NCI-H2227 treated with DMSO at 0.1 percent for 48 hours (cell line): ENCODE measurements around the gene TCHHL1.

Experiments
- DNase-seq: peaks from one replicate; lab custom pipeline; 2025; lab: John Stamatoyannopoulos, UW

Gene TCHHL1

DNA sequence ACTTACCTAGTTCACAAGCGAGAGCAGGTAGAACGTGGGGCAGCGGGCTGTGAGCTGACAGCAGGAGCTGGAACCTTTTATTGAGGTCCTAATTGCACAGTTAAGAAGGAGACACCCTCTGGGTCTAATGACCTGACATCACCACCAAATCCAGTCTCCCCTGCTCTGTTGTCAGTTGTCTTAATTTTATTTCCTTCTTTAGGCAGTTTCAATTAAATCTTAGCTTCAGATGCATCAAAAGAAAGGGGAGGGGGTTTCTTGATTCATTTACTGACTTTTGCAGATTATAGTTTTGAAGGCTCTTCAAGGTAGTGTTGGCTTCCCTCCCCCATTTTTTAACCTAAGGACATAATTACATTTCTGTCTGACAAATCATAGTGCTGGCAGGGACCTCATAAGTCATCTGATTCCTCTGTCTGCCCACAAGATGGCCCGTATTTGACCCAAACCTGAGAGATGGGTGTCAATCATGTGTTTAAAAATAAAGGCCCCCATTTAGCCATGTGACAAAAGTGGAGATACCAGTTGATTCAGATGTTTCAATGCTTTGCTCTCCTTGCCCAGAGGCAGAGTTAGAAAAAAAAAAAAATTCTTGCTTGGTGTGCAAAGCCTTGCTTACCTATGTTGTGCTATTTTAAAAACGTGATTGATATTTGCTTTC, at the start of gene TCHHL1:
TCHHL1 (minus strand) TSS at position 51 of the 661 bp plus-strand sequence. CDS start 921 bp downstream, outside the sequence.
- no peak for DNase-seq

DNA sequence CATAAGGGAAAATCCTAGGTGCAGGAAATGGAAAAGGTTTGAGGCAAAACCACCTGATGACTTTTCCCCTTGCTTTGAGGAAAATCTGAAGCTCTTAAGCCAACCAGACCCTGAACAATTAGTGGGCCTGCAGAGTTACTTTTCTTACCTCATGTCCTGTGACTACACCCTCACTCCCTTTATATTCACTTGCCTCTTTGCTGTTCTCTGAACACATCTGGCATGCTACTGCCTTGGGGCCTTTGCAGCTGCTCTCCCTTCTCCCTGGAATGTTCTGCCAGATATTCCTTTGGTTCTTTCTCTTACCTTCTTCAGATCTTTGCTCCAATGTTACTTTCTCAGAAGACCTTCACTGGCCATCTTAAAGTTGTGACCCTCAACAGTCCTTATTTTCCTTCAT, 48.4 kb upstream of the TCHHL1 start:
- DNase-seq = no peak

DNA sequence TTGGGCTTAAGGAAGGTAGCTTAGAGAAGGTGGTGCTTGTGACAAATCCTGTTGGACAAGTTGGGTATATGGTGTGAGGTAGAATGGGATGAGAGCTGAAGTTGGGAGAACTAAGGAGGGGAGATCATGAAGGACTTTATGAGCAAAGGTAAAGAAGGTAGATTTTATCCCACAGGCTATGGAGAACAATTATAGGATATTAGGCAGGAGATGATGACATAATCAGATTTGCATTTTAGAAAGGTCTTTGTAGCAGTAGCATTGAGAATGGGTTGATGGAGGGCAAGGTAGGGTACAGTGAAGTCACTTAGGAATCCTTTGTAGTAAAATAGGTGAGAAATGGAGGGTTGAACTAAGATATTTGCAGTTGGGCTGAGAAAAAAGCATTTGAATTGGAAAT, 41.3 kb upstream of the TCHHL1 start:
- DNase-seq = no peak

DNA sequence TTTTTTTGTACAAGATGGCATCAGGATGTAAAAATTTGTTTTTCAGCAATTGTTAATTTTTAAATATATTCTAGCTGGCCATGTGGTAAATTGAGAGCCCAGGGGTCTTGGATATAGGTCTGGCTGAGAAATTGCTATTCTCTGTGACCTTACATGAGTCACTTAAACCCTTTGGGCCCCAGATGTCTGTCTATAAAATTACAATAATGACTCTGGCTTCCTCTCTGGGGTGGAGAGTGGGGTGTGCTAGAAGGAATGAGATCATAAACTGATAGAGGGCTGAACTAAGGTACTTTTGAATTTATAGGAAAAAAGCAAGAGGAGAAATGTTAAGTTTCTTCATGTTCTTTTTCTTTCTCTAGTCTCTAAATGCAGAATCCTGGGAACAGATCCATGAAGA, 38.8 kb upstream of the TCHHL1 start:
- DNase-seq = no peak

DNA sequence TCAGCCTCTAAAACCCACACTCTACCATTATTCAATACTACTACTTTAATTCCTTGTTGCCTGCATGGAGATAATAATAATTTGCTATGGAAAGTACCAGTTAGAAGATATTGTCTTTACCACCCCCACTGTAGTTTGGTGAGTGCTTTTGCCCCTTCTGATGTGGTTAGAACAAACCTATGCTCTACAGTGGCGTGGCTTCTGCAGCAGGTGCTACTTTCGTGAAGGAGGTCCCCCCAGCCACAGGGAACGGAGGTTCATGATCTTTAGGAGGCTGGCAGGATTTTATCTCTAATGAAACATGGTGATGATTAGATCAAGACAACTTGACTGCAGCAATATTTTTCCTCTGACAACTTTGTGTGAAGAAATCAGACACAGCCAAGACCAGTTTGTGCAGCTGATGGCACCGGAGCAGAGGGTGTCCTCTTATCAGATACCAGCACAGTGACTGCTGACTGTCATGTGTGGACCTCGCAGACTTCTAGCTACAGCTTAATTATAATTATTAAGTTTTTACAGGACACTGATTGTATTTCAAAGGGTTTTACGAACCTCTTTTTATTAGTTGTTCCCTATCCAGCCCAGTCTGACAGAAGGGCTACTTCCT, 37.1 kb upstream of the TCHHL1 start:
- DNase-seq = no peak

DNA sequence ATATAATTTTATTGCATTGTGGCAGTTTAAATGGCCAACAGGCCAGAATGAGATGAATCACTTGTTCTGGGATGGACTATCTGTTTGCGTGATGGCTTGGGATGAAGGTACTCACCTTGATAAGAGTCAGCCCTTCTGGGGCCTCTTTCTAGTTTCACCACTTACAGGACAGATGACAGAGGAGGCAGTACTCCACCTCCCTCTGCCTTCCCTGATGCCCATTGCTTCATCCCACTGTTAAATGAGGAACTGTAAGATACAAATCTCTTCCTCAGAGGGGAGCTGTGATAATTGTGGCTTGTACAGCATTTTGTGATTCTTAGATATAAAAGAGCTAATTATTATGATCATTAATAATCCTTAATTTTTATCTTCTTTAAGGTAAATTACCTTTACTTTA, 30.1 kb upstream of the TCHHL1 start:
- no peak for DNase-seq

DNA sequence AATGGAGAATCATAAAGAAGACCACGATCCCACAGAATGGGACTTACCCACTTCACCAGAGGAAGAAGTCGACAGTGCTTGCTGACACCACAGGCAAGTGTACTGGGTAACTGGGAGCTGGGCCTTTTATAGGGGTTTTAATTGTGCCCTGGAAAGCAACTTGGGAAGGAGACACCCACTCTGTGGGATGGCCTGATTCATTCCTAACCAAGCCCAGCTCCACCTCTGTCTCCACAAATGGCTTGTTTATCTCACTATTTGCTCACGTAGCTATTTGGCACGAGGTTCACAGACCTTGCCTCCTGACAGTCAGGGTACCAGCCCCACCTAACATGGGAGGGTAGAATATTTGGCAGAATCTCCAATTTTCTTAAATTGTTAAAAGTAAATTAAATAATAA, 26.5 kb upstream of the TCHHL1 start, which contains the start of gene TCHH:
TCHH (minus strand) TSS at position 101 of the 400 bp plus-strand sequence. CDS start 1,364 bp downstream, outside the sequence.
- DNase-seq = no peak

DNA sequence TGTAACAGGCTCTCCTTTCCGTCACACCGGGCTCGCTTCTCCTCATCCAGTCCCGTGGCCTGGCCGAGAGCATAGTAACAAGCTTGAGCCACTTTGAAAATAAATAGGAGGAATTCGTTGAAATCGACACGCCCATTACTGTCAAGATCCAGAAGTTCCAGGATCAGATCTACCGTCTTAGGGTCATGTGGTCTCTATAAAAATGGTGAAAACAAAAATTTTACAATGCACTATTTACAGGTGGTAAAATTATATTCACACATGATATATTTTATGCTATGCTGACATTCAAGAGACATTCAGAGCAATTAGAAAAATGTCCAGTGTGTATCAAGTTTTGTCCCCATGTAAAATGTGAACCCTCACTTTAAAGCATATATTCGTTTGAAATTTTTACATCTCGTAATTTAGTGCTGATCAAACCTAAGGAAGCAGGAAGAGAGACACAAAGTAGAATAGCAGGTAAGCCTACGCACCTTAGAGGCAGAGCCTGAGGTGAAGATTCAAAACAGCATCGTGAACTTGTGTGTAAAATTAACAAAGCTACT, 24.1 kb upstream of the TCHHL1 start:
- DNase-seq = no peak

DNA sequence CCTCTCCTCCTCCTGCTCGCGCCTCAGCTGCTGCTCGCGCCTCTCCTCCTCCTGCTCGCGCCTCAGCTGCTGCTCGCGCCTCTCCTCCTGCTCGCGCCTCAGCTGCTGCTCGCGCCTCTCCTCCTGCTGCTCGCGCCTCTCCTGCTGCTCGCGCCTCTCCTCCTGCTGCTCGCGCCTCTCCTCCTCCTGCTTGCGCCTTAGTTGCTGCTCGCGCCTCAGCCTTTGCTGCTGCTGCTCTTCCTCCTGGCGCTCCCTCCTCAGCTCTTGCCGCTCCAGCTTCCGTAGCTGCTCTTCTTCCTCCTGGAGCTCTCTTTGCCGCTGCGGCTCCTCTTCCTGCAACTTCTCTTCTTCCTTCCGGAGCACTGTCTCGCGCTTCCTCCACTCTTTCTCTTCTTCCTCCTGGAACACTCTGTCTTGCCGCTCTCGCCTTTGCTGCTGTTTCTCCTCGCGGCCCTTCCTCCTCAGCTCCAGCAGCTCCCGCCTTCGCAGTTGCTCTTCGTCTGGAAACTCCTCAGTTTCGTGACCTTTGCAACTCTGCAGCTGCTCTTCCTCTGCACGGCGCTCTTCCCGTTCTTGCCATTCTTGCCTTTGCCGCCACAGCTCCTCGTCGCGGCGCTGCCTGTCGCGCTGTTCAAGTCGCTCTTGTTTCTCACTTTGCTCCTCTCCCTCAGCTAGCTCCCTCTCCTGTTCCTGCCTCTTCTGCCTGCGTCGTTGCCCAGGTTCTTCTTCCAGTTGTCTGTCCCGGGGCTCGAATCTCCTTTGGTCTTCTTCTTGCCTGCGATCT, 23.4 kb upstream of the TCHHL1 start:
- no peak for DNase-seq

DNA sequence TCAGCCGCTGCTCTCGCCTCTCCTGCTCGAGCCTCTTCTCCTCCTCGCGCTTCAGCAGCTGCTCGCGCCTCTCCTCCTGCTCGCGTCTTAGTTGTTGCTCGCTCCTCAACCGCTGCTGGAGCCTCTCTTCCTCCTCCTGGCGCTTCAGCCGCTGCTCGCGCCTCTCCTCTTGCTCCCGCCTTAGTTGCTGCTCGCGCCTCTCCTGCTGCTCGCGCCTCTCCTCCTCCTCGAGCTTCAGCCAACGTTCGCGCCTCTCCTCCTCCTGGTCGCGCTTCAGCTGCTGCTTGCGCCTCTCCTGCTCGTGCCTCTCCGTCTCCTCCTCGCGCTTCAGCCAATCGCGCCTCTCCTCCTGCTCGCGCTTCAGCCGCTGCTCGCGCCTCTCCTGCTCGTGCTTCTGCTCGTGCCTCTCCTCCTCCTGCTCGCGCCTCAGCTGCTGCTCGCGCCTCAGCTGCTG, 22.7 kb upstream of the TCHHL1 start:
- DNase-seq = peak; percentile 22

DNA sequence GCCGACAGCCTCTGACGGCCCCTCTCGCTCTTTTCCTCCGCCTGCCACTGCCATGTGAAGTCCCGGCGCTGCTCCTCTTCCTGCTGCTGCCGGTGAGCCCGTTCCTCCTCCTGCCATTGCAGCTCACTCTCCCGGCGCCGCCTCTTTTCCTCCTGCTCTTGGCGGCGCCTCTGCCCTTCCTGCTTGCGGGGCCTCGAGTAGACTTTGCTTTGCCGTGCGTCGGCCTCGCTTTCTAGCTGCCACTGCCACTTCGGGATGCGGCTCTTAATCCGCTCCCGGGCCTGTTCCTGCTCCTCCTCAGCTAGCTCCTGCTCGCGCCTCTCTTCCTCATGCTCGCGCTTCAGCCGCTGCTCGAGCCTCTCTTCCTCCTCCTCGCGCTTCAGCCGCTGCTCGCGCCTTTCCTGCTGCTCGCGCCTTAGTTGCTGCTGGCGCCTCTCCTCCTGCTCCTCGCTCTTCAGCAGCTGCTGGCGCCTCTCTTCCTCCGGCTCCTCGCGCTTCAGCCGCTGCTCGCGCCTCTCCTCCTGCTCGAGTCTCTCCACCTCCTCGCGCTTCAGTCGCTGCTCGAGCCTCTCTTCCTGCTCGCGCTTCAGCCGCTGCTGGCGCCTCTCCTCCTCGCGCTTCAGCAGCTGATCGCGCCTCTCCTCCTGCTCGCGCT, 22.1 kb upstream of the TCHHL1 start:
- no peak for DNase-seq

DNA sequence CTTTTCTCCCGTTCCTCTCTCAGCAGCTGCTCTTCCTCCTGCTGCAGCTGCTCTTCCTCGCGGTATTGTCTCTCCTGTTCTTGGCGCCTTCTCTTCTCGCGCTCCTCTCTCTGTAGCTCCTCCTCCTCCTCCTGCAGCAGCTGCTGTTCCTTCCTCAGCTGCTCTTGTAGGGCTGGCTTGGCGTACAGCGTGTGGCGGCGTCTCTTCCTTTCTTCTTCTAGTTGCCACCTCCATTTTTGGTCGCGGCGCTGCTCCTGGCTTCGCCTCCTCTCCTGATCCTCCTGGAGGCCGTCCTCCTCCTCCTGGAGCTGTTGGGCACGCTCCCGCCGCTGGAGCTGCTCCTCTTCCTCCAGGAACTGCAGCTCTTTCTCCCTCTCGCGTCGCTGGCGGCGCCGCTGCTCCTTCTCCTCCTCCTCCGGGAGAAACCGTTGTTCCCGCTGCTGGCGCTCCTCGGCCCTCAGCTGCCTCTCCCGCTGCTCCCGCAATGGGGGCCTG, 21.5 kb upstream of the TCHHL1 start:
- DNase-seq = no peak

DNA sequence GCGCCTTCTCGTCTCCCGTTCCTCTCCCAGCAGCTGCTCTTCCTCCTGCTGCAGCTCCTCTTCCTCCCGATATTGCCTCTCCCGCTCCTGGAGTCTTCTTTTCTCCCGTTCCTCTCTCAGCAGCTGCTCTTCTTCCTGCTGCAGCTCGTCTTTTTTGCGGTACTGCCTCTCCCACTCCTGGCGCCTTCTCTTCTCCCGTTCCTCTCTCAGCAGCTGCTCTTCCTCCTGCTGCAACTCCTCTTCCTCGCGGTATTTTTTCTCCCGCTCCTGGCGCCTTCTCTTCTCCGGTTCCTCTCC, 21.1 kb upstream of the TCHHL1 start:
- no peak for DNase-seq

DNA sequence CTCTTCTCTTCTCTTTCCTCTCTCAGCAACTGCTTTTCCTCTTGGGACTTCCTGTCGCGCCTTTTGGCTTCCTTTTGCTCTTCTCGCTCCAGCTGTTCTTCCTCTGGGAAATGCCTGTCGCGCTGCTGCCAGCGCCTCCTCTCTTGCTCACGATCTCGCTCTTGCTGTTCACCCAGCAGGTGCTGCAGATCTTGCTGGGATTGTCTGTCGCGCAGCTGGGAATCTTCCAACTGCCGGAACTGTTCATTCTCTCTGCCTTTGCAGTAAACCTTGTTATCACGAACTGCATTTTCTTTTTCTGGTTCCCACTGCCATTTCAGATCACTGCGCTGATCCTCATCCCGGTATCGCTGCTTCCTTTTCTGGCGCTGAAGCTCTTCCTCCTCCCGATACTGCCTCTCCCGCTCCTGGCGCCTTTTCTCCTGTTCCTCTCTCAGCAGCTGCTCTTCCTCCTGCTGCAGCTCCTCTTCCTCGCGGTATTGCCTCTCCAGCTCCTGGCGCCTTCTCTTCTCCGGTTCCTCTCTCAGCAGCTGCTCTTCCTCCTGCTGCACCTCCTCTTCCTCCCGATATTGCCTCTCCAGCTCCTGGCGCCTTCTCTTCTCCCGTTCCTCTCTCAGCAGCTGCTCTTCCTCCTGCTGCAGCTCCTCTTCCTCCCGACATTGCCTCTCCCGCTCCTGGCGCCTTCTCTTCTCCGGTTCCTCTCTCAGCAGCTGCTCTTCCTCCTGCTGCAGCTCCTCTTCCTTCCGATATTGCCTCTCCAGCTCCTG, 20.6 kb upstream of the TCHHL1 start:
- no peak for DNase-seq

DNA sequence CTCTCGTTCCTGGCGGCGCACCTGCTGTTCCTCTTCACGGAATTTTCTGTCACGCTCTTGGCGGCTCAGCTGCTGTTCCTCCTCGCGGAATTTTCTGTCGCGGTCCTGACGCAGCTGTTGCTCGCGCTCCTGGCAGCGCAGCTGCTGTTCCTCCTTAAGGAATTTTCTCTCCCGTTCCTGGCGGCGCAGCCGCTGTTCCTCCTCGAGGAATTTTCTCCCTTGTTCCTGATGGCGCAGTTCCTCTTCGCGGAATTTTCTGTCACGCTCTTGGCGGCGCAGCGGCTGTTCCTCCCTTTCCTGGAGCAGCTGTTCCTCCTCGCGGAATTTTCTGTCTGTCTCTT, 20.0 kb upstream of the TCHHL1 start:
- DNase-seq = no peak

DNA sequence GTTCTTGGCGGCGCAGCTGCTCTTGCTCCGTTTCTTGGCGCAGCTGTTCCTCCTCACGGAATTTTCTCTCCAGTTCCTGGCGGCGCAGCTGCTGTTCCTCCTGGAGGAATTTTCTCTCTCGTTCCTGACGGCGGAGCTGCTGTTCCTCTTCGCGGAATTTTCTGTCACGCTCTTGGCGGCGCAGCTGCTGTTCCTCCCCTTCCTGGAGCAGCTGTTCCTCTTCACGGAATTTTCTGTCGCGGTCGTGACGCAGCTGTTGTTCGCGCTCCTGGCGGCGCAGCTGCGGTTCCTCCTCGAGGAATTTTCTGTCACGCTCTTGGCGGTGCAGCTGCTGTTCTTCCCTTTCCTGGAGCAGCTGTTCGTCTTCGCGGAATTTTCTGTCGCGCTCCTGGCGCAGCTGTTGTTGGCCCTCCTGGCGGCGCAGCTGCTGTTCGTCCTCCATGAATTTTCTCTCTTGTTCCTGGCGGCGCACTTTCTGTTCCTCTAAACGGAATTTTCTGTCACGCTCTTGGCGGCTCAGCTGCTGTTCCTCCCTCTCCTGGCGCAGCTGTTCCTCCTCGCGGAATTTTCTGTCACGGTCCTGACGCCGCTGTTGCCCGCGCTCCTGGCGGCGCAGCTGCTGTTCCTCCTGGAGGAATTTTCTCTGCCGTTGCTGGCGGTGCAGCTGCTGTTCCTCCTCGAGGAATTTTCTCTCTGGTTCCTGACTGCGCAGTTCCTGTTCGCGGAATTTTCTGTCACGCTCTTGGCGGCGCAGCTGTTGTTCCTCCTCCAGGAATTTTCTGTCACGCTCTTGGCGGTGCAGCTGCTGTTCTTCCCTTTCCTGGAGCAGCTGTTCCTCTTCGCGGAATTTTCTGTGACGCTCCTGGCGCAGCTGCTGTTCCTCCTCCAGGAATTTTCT, 19.4 kb upstream of the TCHHL1 start:
- DNase-seq = no peak

DNA sequence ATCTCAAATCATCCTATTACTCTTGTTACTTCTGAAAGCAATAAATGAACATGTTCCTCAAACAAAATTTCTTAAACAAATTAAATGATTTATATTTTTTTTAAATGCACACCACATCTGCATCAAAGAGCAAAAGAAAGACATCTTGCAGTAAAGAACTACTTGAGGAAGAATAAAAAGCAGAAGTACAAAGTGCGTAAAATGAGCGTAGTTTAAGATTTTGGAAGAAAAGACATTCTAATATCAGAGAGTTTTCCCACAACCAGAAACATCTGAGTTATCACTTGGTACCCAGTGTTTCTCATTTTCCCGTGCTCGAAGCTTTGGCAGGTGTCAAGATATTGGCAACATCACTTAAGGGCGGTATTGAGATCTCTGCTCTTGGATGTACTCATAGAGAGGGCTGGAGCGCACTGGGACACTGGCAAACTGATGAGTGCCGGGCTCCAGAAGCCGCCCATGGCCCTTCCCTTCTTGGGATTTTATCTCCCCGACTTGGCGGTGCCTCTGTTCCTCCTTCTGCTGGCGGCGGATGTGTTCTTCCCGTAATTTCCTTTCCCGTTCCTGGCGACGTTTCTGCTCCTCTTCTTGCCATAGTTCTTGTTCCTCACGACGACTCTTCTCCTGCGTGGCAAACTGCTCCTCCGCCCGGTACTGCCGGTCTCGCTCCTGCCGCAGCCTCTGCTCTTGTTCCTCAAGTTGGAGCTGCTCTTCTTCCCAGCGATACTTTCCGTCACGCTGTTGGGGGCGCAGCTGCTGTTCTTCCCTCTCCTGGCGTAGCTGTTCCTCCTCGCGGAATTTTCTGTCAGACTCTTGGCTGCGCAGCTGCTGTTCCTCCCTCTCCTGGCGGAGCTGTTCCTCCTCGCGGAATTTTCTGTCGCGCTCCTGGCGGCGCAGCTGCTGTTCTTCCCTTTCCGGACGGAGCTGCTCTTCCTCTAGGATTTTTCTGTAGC, 18.4 kb upstream of the TCHHL1 start:
- DNase-seq = no peak

DNA sequence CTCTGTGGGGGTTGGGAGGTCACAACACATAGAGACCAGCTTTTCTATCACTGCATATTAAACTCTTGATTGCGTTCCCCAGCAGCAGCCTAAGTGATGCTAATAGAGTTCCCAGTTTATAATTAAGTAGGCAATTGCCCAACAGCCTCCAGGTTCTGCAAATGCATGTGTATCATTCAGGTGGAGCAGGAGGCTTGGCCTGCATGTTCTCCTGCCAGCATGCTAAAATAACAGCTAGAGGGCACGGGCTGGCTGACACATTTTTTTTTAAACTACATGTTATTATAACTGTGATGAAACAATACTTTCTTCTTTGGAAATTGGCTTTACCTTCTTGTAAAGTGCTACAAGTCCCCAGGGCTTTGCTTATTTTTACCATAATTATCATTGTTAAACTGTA, 16.0 kb upstream of the TCHHL1 start:
- DNase-seq = no peak

DNA sequence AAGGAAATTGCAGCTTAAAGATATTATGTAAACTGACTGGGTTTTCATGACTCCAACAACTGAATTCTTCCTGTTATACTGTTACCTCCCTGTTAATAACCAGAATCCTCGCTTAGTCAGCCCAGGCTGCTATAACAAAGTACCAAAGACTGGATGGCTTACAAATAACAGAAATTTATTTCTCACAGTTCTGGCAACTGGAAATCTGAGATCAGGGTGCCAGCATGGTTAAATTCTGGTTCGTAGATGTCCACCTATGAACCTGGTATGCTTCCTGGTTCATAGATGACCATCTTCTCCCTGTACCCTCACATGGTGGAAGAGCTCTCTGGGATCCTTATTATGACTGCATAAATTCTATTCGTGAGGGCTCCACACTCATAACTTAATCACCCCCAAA, 8.1 kb upstream of the TCHHL1 start:
- no peak for DNase-seq
